ENCODE results near the gene CDCA5. TPM values are rescaled to one million over a fixed set of nuclear protein-coding genes. Genes with fewer than 3 reads are reported as not detected.

The CDCA5 gene
- total RNA-seq, 1 donor from 2014 or later = 3.7 TPM

DNA sequence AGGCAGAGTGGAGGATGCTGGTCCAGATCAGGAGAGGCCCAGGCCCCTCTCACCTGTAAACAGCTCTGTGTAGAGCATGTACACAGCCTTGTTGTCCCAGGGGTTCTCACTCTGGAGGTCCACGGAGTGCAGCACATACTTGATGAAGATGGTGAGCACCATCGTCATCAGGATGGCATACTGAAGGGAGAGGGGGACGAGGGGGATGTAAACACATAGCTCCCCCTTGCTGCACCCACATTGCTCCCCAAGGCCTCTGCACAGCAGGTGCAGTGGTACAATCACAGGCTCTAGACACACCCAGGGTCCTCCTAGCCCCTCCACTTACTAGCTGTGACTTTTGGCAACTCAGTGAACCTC lies 47.6 kb upstream of the CDCA5 start:
- no peak overlapping the region for H3K4me3 ChIP-seq
- DNase-seq (ENCODE audit: extremely low spot score in 2 of 2) = no peak
- H3K4me1 ChIP-seq = peaks cover 30% of the 10 kb centered on the region
- intact Hi-C loops (cut with DNase I) = no loop called here
- H3K27me3 ChIP-seq = no peaks in the 10 kb centered on the region
- H3K36me3 ChIP-seq = peaks cover 0 to 60% of the 10 kb centered on the region in 2 donors
- no peaks in the 10 kb centered on the region for H3K9me3 ChIP-seq
- no peak overlapping the region for H3K27ac ChIP-seq
- TF ChIP-seq, protein P1, sequence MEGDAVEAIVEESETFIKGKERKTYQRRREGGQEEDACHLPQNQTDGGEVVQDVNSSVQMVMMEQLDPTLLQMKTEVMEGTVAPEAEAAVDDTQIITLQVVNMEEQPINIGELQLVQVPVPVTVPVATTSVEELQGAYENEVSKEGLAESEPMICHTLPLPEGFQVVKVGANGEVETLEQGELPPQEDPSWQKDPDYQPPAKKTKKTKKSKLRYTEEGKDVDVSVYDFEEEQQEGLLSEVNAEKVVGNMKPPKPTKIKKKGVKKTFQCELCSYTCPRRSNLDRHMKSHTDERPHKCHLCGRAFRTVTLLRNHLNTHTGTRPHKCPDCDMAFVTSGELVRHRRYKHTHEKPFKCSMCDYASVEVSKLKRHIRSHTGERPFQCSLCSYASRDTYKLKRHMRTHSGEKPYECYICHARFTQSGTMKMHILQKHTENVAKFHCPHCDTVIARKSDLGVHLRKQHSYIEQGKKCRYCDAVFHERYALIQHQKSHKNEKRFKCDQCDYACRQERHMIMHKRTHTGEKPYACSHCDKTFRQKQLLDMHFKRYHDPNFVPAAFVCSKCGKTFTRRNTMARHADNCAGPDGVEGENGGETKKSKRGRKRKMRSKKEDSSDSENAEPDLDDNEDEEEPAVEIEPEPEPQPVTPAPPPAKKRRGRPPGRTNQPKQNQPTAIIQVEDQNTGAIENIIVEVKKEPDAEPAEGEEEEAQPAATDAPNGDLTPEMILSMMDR (IDR thresholded peaks at IDR 0.05) = no peak
- TF ChIP-seq POLR2A (IDR thresholded peaks at IDR 0.05) (no peak), POLR2AphosphoS5 (IDR thresholded peaks at IDR 0.05; ENCODE audit: insufficient read depth in 1 of 2, low read depth in 1 of 2) (no peak)

DNA sequence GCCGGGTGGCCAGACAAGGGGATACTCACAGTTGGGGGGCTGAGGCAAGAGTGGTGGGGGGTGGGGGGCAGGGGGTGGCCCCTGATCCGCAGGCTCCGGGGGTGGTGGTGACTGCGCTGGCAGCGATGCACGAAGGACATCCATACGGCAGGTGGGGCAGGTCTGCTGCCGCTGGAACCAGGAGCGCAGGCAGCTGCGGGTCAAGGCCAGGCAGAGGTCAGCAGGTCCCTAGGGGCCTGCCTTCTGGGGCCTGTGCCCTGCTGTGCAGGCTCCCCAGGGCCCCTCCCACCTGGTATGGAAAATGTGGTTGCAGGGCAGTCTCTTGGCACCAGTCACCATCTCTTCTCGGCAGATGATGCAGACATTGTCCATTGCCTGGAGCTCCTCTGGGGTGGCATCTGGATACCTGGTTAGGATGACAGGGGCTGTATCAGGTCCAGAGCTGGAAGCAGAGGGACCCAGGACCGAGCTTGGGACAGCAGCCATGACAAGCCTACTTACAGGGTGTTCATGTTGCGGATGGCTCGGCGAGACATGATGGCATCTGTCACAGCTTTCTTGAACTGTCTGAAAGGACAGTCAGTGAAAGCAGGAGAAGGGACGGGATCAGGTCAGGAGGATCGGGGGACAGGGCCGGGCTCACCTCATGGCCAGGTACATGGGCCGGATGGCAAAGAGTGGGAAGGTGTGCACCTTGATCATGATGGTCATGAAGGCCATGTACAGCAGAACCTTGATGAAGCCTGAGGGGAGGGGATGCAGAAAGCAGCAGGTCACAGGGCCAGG lies 47.0 kb upstream of the CDCA5 start:
- TF ChIP-seq POLR2A (IDR thresholded peaks at IDR 0.05) (no peak), POLR2AphosphoS5 (IDR thresholded peaks at IDR 0.05; ENCODE audit: insufficient read depth in 1 of 2, low read depth in 1 of 2) (no peak)
- TF ChIP-seq, protein P1 (IDR thresholded peaks at IDR 0.05) = no peak
- H3K9me3 ChIP-seq = no peaks in the 10 kb centered on the region
- H3K36me3 ChIP-seq = peaks cover 0 to 66% of the 10 kb centered on the region in 2 donors
- intact Hi-C loops (cut with DNase I) = no loop called here
- H3K4me1 ChIP-seq = peaks cover 28% of the 10 kb centered on the region
- H3K27ac ChIP-seq = no peak overlapping the region
- H3K27me3 ChIP-seq = no peaks in the 10 kb centered on the region
- DNase-seq (ENCODE audit: extremely low spot score in 2 of 2) = peak in 1 of 2 donors; percentile 82
- H3K4me3 ChIP-seq = no peak overlapping the region

DNA sequence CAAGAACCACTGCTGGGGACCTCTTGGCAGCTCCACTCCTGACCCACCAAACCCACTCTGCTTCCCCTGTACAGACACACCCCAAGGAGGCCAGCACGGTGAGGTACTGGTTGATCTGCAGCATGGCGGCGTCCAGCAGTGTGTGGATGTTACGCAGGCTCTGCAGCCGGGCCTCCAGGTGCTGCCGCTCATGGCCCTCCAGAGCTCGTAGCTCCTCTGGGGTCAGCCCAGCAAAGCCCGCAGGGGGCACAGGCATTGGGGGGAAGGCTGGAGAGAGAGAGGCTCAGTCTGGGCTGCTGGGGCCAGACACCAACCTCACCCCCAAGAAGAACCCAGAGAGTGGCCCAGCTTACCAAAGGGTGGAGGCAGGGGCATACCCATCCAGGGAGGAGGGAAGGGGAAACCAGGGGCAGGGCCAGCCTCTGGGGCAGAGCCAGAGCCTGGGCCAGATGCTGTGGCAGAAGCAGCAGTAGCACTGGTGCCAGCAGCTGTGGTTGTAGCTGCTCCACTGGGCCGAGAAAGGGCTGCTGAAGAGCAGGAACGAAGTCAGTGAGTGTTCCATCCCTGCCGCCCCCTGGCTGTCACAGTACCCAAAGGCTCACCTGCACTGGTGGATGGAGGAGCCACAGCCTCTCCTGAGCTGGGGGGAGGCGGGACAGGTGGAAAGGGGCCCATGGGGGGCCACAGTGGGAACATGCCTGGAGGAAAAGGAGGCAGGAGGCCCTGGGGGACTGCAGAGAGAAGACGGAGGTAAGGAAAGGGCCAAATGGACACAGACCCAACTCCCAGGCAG lies 46.0 kb upstream of the CDCA5 start:
- Histone ChIP-seq H3K9me3 (no peaks in the 10 kb centered on the region), H3K27me3 (no peaks in the 10 kb centered on the region), H3K4me3 (no peak overlapping the region), H3K36me3 (peaks cover 0 to 76% of the 10 kb centered on the region in 2 donors), H3K27ac (no peak overlapping the region), H3K4me1 (peaks cover 20% of the 10 kb centered on the region)
- DNase-seq (ENCODE audit: extremely low spot score in 2 of 2) = no peak
- intact Hi-C loops (cut with DNase I) = loop anchor here (10.0 kb wide), 1 partner anchor 195 kb away; no protein-coding TSS in a partner anchor
- TF ChIP-seq POLR2AphosphoS5 (IDR thresholded peaks at IDR 0.05; ENCODE audit: insufficient read depth in 1 of 2, low read depth in 1 of 2) (no peak), POLR2A (IDR thresholded peaks at IDR 0.05) (no peak)
- TF ChIP-seq, protein P1 (IDR thresholded peaks at IDR 0.05) = no peak

DNA sequence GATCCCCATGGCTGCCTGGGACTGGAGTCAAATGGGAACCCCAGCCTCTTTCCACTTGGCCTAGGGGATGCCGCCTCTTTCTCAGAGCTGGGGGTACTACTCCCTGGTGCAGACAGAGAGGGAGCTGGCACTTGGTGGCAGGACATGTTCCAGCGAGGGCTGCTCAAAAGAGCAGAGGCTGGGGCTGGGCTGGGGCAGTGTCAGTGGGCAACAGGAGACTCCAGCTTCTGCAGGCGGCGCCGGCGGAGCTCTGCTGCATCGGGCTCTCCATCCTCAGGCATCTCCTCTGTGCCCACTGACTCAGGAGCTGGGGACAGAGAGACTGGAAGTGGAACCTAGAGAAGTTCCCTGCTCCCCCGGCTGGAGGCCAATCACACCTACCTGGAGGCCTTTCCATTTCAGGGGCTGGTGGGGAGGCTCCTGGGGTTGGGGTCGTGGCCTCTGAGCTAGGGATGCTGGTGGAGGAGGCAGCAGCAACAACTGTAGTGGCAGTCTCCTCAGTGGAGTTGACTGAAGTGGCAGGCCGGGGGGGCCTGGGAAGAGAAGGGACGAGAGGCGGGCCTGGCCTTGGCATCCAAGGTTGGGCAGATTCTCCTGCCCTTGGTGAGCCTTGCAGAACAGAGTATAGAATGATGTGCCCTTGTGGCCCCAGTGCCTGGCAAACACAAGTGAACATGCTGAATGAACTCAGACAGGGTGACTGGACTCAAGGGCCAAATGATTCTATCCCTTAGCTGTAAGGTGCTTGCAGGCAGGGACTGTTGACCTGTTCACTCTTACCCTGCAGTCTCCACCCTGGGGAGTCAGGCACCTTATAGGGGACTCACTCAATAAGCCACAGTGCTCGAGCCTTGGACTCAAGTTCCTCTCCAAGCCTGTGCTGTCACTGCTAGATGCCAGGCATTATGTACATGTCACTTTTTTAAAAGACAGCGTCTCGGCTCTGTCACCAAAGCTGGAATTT lies 44.6 kb upstream of the CDCA5 start:
- no peak overlapping the region for H3K27ac ChIP-seq
- no peak overlapping the region for H3K4me3 ChIP-seq
- intact Hi-C loops (cut with DNase I) = loop anchor here (10.0 kb wide), 1 partner anchor 196 kb away; no protein-coding TSS in a partner anchor
- TF ChIP-seq POLR2A (IDR thresholded peaks at IDR 0.05) (no peak), POLR2AphosphoS5 (IDR thresholded peaks at IDR 0.05; ENCODE audit: insufficient read depth in 1 of 2, low read depth in 1 of 2) (no peak)
- TF ChIP-seq, protein P1 (IDR thresholded peaks at IDR 0.05) = no peak
- peaks cover 0 to 81% of the 10 kb centered on the region in 2 donors for H3K36me3 ChIP-seq
- no peak for DNase-seq (ENCODE audit: extremely low spot score in 2 of 2)
- peaks cover 19% of the 10 kb centered on the region for H3K4me1 ChIP-seq
- H3K9me3 ChIP-seq = no peaks in the 10 kb centered on the region
- no peaks in the 10 kb centered on the region for H3K27me3 ChIP-seq
